Fibroblast of villous mesenchyme (primary cell): Measurements from ENCODE around the gene ARHGEF17. TPM values are rescaled to one million over a fixed set of nuclear protein-coding genes. Genes with fewer than 3 reads are reported as not detected.

Experiments used
- DNase-seq: peaks from one replicate; pipeline ENCODE4 v3.0.0-alpha.2; 2010; ENCODE audit warnings: low read depth
- H3K4me3 ChIP-seq: 2 replicates; pipeline ENCODE4 v1.5.1; 2011; ENCODE audit warnings: low read depth, mild to moderate bottlenecking, low read length
- CTCF ChIP-seq: IDR thresholded peaks from 2 replicates; pipeline ENCODE4 v1.5.1; 2012; ENCODE audit warnings: low read depth, mild to moderate bottlenecking, low read length; ENCODE audit not compliant: insufficient read depth
- total RNA-seq: library from RNA; depleted of rRNA; stranded (reverse); fragments of >200 nt; gene quantifications from 2 replicates; pipeline ENCODE4 v1.2.3, GENCODE V29; 2012

ARHGEF17 gene, protein sequence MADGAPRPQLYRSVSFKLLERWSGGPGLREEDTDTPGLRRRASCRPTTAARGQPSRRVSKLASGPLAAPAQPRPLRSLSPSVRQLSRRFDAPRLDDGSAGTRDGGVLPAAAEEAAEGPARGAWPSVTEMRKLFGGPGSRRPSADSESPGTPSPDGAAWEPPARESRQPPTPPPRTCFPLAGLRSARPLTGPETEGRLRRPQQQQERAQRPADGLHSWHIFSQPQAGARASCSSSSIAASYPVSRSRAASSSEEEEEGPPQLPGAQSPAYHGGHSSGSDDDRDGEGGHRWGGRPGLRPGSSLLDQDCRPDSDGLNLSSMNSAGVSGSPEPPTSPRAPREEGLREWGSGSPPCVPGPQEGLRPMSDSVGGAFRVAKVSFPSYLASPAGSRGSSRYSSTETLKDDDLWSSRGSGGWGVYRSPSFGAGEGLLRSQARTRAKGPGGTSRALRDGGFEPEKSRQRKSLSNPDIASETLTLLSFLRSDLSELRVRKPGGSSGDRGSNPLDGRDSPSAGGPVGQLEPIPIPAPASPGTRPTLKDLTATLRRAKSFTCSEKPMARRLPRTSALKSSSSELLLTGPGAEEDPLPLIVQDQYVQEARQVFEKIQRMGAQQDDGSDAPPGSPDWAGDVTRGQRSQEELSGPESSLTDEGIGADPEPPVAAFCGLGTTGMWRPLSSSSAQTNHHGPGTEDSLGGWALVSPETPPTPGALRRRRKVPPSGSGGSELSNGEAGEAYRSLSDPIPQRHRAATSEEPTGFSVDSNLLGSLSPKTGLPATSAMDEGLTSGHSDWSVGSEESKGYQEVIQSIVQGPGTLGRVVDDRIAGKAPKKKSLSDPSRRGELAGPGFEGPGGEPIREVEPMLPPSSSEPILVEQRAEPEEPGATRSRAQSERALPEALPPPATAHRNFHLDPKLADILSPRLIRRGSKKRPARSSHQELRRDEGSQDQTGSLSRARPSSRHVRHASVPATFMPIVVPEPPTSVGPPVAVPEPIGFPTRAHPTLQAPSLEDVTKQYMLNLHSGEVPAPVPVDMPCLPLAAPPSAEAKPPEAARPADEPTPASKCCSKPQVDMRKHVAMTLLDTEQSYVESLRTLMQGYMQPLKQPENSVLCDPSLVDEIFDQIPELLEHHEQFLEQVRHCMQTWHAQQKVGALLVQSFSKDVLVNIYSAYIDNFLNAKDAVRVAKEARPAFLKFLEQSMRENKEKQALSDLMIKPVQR (N-terminal part only)
- 71.2 and 78.3 TPM in 2 replicates for total RNA-seq

GRCh38 chr11:73308003-73308960 is at the start of gene ARHGEF17:
ARHGEF17 (plus strand) TSS chr11:73308276; CDS start chr11:73308639, 363 bp downstream.
- peak within 1 kb of the TSS; percentile 81 for H3K4me3 ChIP-seq
- DNase-seq = peak; percentile 87
- TF ChIP-seq CTCF = no peak

DNA sequence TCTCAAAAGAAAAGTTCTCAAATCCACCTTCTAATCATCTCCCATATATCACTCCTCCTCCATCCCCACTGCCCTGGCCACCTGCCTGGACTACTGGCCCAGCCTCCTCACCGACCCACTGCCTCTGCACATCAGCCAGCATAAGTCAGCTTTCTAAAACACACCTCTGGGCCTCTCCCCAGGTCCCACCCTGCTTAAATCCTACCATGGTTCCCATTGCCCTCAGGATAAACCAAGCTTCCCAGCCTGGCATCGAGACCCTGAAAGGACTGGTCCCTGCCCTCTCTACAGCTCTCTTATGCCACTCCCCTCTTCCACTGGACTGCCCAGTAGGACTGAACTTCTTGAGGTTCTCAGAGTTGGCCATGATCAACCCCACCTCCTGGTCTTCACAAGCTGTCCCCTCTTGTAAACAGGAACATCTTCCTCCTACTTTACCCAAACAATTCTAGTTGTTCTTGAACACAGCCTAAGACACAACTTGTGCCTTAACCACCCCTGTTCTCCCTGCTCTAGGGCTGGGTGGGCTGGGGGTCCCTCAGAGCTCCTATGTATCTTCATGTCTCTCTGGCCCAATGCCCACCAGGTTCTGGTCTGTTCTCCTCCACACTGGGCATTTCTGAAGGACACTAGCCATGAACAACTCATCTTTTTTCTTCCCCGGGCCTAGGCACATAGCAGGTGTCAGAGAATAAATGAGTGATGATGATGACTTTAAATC is 48.5 kb upstream of the ARHGEF17 start:
- no peak for TF ChIP-seq CTCF
- no peak for DNase-seq
- H3K4me3 ChIP-seq = no peak overlapping the region

- no peak for DNase-seq
- no peak for TF ChIP-seq CTCF
- H3K4me3 ChIP-seq = no peak overlapping the region
Measured at GRCh38 chr11:73260127-73260457, 48.0 kb upstream of the ARHGEF17 start.

- no peak overlapping the region for H3K4me3 ChIP-seq
- no peak for TF ChIP-seq CTCF
- DNase-seq = peak; percentile 23
Measured at GRCh38 chr11:73262851-73263495, 45.1 kb upstream of the ARHGEF17 start.

DNA sequence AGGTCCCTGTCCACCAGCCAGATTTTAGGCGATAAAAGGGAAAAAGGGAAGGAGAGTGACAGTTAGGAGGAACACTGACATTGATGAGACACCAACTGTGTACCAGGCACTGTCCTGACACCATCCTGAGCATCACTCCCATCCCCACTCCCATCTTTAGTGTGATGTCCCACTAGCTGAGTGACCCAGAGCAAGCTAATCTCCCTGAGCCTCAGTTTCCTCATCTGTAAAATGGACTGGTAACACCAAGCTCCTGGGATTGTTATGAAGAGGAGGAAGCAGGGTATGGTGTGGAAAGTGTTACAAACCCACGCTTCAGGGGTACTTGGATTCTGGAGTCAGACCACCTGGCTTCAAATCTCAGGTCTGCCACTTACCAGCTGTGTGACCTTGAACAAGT is 44.4 kb upstream of the ARHGEF17 start:
- no peak for DNase-seq
- no peak overlapping the region for H3K4me3 ChIP-seq
- no peak for TF ChIP-seq CTCF
